Panc1 (cell line): ENCODE measurements around the gene HNRNPA3. TPM values are rescaled to one million over a fixed set of nuclear protein-coding genes. Genes with fewer than 3 reads are reported as not detected.
"Not testable (repeated sequence)": the region's sequence is repeated elsewhere in the genome, so short reads cannot be mapped to it uniquely, and the experiment has no call there.

Experiments used
- ATAC-seq: fragments of 200-7000 bp; cut with Tn5 transposase; 2 replicates; pipeline ENCODE4 v1.9.1; 2020; ENCODE audit warnings: mild to moderate bottlenecking, moderate library complexity
- BruUV-seq: library from RNA; stranded (reverse); fragments of 400-500 nt; replicated peaks from 2 replicates; lab custom pipeline; 2021; lab: Mats Ljungman, UMichigan
- CTCF ChIA-PET: fragments of 300-600 bp; sonication (Branson Sonifier 250); formaldehyde crosslinking; loops from one replicate; lab custom pipeline; 2022; ENCODE audit warnings: antibody characterized with exemption; lab: Charles Lee
- POLR2A ChIA-PET: fragments of 300-600 bp; sonication (Branson Sonifier 250); formaldehyde crosslinking; loops from one replicate; lab custom pipeline; 2022; ENCODE audit warnings: antibody characterized with exemption; lab: Charles Lee
- DNase-seq: peaks from one replicate; pipeline ENCODE4 v3.0.0-alpha.2; 2010; ENCODE audit warnings: low read depth, low spot score
- H3K27ac ChIP-seq: 2 replicates; pipeline ENCODE4 v1.5.1; 2011; ENCODE audit warnings: mild to moderate bottlenecking, low read length, inconsistent platforms
- H3K27me3 ChIP-seq: fragments of 200-500 bp; sonication (Bioruptor generic); 2 replicates; pipeline ENCODE4 v1.6.0; 2014; ENCODE audit warnings: low read length, inconsistent platforms; ENCODE audit not compliant: control insufficient read depth, insufficient read depth
- H3K36me3 ChIP-seq: fragments of 200-500 bp; sonication (Bioruptor generic); 2 replicates; pipeline ENCODE4 v1.5.1; 2014; ENCODE audit warnings: inconsistent platforms, mild to moderate bottlenecking, low read length, moderate library complexity; ENCODE audit not compliant: control insufficient read depth, insufficient read depth
- H3K4me1 ChIP-seq: 2 replicates; pipeline ENCODE4 v1.5.1; 2011; ENCODE audit warnings: inconsistent platforms, mild to moderate bottlenecking, low read length, moderate library complexity; ENCODE audit not compliant: control insufficient read depth, insufficient read depth
- H3K4me3 ChIP-seq, 2 experiments: 2 replicates each; pipeline ENCODE4 v1.5.1; 2011 to 2012; ENCODE audit warnings: low read depth in 2 of 2, low read length in 2 of 2, mild to moderate bottlenecking in 2 of 2, inconsistent platforms in 1 of 2, moderate library complexity in 1 of 2
- H3K9me3 ChIP-seq: fragments of 200-500 bp; sonication (Bioruptor generic); 2 replicates; pipeline ENCODE4 v1.5.1; 2014; ENCODE audit warnings: low read depth, mild to moderate bottlenecking, inconsistent platforms, low read length, moderate library complexity; ENCODE audit not compliant: control insufficient read depth, insufficient read depth
- POLR2AphosphoS5 ChIP-seq: IDR thresholded peaks from 2 replicates; pipeline ENCODE4 v1.6.1; 2012; ENCODE audit warnings: mild to moderate bottlenecking, low read depth, low read length, moderate library complexity
- SIN3A ChIP-seq: IDR thresholded peaks from 2 replicates; pipeline ENCODE4 v1.6.1; 2012; ENCODE audit warnings: low read depth, mild to moderate bottlenecking, low read length, moderate library complexity, borderline replicate concordance; ENCODE audit not compliant: insufficient read depth
- TCF7L2 ChIP-seq: IDR thresholded peaks from 2 replicates; pipeline ENCODE4 v1.6.1; 2011; ENCODE audit warnings: mild to moderate bottlenecking, low read depth, low read length, inconsistent platforms
- in situ Hi-C: cut with HindIII; loops from 2 replicates; pipeline ENCODE4 v1.10.0; 2016; ENCODE audit warnings: low sequenced_read_pairs, low pct_unique_long_range_greater_than_20kb
- intact Hi-C: fragments of 100-400 bp; cut with micrococcal nuclease; formaldehyde crosslinking; loops from one replicate; pipeline ENCODE4 v1.10.0; 2022; ENCODE audit not compliant: unreplicated experiment
- total RNA-seq: library from RNA; stranded (reverse); gene quantifications from one replicate; pipeline ENCODE4 v1.2.1, GENCODE V29; 2021; ENCODE audit not compliant: unreplicated experiment
- TF ChIP-seq, protein P1 (sequence below): fragments of 450-650 bp; IDR thresholded peaks from 2 replicates; pipeline ENCODE4 v1.5.1; 2017; ENCODE audit warnings: mild to moderate bottlenecking
- TF ChIP-seq, protein P2 (sequence below), 2 experiments: IDR thresholded peaks; 2 replicates each; pipeline ENCODE4 v1.6.1; 2011 to 2012; ENCODE audit warnings: low read depth in 2 of 2, control low read depth in 1 of 2, low read length in 1 of 2, mild to moderate bottlenecking in 1 of 2, moderate library complexity in 1 of 2; ENCODE audit not compliant: insufficient read depth in 1 of 2

The HNRNPA3 gene
- total RNA-seq, 1 experiment from 2014 or later = 228 TPM

DNA sequence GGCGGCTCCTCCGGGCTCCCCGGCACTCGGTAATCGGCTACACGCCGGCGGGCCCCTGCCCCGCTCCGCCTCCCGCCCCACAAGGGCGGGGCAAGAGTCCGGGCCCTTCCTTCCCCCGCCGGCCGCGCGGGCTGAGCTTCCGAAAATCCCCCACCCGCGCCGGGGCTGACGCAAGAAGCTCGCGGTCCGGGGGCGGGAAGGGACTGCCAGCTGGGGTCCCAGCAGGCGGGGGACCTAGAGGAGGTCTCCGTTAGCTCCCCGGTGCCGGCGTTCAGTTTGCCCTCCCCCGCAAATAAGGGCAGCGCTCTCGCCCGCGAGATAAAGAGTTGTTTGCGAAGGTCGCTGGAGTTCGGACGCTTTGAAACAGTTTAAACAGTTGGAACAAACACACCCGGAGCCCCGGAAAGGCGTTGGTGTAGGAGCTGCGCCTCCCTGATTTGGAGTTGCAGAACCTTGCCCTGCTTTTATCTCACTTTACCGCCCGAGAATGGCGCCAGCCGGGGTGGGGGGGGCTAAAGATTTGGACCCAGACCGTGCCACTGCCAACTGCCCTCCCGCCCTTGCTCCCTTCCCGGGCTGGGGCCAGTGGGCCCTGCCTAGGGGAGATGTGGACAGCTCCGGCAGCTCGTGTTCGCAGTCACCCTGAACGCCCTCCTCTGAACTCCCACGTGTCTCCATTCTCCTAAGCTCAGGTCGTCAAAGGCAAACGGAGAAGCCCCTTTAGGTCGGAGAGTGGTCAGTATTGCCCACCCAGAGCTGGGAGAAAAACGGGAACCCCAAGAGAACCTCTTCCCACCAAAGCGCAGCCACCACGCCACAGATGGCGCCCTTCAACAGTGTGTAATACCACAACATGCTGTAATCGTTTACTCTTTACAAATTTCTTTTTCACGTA, 52.3 kb downstream of the HNRNPA3 start, which contains the start of gene NFE2L2:
Gene NFE2L2 (minus strand): TSS at position 35 of the 895 bp plus-strand sequence. CDS start 151 bp downstream, outside the sequence.
- DNase-seq (no peak), ATAC-seq (peak; percentile 83)
- in situ Hi-C loops (no loop called here), intact Hi-C loops (no loop called here)
- H3K27me3 ChIP-seq = no peaks in the 10 kb centered on the region
- POLR2A ChIA-PET = interaction anchor here (0.5 to 2.6 kb wide), 9 partner anchors 9 to 200 kb away, joined by 3 to 15 read pairs (median 4); no protein-coding TSS in a partner anchor
- CTCF ChIA-PET = no interaction called here
- peaks cover 6% of the 10 kb centered on the region; the same call in 1 of the 2 replicates for H3K36me3 ChIP-seq
- peaks cover 49% of the 10 kb centered on the region for H3K4me1 ChIP-seq
- peak within 1 kb of the TSS; percentile 69 to 75 for H3K4me3 ChIP-seq
- TSS peak; percentile 97 for BruUV-seq
- H3K27ac ChIP-seq = peak within 1 kb of the TSS; percentile 99
- no peaks in the 10 kb centered on the region for H3K9me3 ChIP-seq
- TF ChIP-seq POLR2AphosphoS5 (peak; percentile 78; the same call in 1 of the 2 replicates), SIN3A (0 out of 2 replicates have a peak, but pooled peaks have one; percentile 63), TCF7L2 (peak; percentile 72; the same call in 1 of the 2 replicates)
- TF ChIP-seq, protein P1, sequence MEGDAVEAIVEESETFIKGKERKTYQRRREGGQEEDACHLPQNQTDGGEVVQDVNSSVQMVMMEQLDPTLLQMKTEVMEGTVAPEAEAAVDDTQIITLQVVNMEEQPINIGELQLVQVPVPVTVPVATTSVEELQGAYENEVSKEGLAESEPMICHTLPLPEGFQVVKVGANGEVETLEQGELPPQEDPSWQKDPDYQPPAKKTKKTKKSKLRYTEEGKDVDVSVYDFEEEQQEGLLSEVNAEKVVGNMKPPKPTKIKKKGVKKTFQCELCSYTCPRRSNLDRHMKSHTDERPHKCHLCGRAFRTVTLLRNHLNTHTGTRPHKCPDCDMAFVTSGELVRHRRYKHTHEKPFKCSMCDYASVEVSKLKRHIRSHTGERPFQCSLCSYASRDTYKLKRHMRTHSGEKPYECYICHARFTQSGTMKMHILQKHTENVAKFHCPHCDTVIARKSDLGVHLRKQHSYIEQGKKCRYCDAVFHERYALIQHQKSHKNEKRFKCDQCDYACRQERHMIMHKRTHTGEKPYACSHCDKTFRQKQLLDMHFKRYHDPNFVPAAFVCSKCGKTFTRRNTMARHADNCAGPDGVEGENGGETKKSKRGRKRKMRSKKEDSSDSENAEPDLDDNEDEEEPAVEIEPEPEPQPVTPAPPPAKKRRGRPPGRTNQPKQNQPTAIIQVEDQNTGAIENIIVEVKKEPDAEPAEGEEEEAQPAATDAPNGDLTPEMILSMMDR = peak; percentile 71
- TF ChIP-seq, protein P2, sequence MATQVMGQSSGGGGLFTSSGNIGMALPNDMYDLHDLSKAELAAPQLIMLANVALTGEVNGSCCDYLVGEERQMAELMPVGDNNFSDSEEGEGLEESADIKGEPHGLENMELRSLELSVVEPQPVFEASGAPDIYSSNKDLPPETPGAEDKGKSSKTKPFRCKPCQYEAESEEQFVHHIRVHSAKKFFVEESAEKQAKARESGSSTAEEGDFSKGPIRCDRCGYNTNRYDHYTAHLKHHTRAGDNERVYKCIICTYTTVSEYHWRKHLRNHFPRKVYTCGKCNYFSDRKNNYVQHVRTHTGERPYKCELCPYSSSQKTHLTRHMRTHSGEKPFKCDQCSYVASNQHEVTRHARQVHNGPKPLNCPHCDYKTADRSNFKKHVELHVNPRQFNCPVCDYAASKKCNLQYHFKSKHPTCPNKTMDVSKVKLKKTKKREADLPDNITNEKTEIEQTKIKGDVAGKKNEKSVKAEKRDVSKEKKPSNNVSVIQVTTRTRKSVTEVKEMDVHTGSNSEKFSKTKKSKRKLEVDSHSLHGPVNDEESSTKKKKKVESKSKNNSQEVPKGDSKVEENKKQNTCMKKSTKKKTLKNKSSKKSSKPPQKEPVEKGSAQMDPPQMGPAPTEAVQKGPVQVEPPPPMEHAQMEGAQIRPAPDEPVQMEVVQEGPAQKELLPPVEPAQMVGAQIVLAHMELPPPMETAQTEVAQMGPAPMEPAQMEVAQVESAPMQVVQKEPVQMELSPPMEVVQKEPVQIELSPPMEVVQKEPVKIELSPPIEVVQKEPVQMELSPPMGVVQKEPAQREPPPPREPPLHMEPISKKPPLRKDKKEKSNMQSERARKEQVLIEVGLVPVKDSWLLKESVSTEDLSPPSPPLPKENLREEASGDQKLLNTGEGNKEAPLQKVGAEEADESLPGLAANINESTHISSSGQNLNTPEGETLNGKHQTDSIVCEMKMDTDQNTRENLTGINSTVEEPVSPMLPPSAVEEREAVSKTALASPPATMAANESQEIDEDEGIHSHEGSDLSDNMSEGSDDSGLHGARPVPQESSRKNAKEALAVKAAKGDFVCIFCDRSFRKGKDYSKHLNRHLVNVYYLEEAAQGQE (IDR thresholded peaks at IDR 0.05; ENCODE audit: insufficient read depth in 1 of 2, low read depth in 2 of 2, low read length in 1 of 2) = peak; percentile 40 to 48; a peak in 1 of 4 replicates

DNA sequence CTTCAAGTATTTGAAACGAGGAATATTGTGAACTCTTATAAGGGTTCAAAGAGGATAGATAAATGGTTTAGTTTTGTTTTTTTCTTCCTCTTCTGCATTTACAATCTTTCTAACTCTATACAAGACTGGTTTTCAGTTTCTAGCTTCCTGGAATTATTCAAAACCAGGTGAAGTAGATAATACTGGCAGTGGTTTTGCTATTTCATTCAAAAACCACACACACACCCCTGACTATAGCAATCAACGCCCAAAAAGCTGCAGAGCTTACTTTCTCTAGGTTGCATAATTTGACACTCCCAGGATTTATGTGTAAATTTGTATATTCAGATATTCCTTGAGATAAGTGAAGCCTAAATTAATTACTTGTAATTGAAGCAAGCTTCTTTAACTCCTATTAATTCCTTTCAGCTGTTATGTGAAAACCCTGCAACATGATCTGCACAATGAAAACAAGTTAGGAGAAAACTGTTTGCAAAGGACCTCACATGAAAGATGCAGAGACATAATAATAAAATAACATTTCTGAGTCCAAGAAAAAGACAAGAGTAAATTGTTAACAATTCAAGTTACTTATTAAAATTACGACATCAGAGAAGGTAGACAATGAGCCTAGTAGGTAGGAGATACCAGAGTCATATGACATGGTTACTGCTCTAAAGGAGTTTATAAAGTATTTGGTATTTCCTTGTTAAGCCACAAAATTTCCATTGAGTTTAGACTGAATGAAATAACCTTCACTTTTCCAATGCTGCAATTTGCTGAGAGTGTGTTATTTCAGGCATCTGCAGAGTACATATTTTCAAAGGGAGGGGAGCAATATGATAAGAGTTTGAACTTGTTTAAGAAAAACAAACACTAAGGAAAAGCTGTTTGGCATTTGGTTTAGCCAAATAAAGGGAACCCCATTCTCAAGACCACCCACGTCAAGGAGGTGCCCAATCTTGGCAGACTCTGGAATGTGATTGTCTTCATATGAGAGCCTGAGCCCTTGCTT, 53.5 kb downstream of the HNRNPA3 start:
- TF ChIP-seq, protein P1 = no peak
- 0 out of 2 replicates have a peak, but pooled peaks have one; percentile 22 for TF ChIP-seq TCF7L2
- Histone ChIP-seq H3K9me3 (no peaks in the 10 kb centered on the region), H3K27me3 (no peaks in the 10 kb centered on the region), H3K27ac (peak overlapping the region; percentile 99), H3K36me3 (peaks cover 6% of the 10 kb centered on the region; the same call in 1 of the 2 replicates), H3K4me3 (peak overlapping the region; percentile 20 to 69; a peak in 3 of 4 replicates), H3K4me1 (peaks cover 48% of the 10 kb centered on the region)
- POLR2A ChIA-PET = interaction anchor here (1.3 kb wide), 1 partner anchor 12 kb away, joined by 6 read pairs; no protein-coding TSS in a partner anchor
- in situ Hi-C loops = no loop called here
- CTCF ChIA-PET = no interaction called here
- no TSS peak for BruUV-seq
- no peak for ATAC-seq
- DNase-seq = no peak
- intact Hi-C loops = no loop called here

DNA sequence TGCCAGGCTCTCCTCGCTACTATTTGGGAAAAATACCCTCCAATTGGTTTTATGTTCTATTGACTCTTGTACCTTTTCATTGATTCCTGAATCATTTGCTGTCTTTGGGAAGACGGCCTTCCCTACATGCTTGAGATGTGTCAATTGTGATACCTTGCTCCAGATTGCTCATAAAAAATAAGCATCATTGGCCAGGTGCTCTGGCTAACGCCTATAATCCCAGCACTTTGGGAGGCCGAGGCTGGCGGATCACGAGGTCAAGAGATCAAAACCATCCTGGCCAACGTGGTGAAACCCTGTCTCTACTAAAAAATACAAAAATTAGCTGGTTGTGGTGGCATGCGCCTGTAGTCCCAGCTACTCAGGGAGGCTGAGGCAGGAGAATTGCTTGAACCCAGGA, 54.4 kb downstream of the HNRNPA3 start:
- POLR2A ChIA-PET, intact Hi-C loops: not testable (repeated sequence)

More for the DNA sequence above, 54.4 kb downstream of the HNRNPA3 start:
- ATAC-seq, H3K36me3 ChIP-seq, H3K27me3 ChIP-seq, H3K4me3 ChIP-seq, H3K9me3 ChIP-seq, BruUV-seq, DNase-seq, in situ Hi-C loops, CTCF ChIA-PET: not testable (repeated sequence)
- peaks cover 50% of the 10 kb centered on the region for H3K4me1 ChIP-seq
- H3K27ac ChIP-seq = peak overlapping the region; percentile 99
